Measurements from ENCODE around the gene CACNA1I. TPM values are rescaled to one million over a fixed set of nuclear protein-coding genes. Genes with fewer than 3 reads are reported as not detected.

The CACNA1I gene
- total RNA-seq, 2 experiments from 2014 or later = 8.4 to 9.3 TPM

GRCh38 chr22:39685336-39686177, 115.0 kb downstream of the CACNA1I start:
- ChIA-PET POLR2A (no interaction called here), CTCF (interaction anchor here (1.2 kb wide), 1 partner anchor 14 kb away, joined by 3 read pairs; no protein-coding TSS in a partner anchor)
- no peak overlapping the region for H3K27ac Mint-ChIP-seq
- H3K27me3 Mint-ChIP-seq = peaks cover 19% of the 10 kb centered on the region
- H3K4me3 Mint-ChIP-seq = no peak overlapping the region
- H3K4me1 Mint-ChIP-seq = no peaks in the 10 kb centered on the region
- no peak for DNase-seq
- H3K36me3 Mint-ChIP-seq (ENCODE audit: low read depth) = peaks cover 12% of the 10 kb centered on the region
- no peaks in the 10 kb centered on the region for H3K9me3 Mint-ChIP-seq

- peaks cover 12% of the 10 kb centered on the region for H3K36me3 Mint-ChIP-seq (ENCODE audit: low read depth)
- H3K9me3 Mint-ChIP-seq = no peaks in the 10 kb centered on the region
- DNase-seq = no peak
- no peak overlapping the region for H3K4me3 Mint-ChIP-seq
- H3K27me3 Mint-ChIP-seq = peaks cover 22% of the 10 kb centered on the region
- POLR2A ChIA-PET = no interaction called here
- H3K27ac Mint-ChIP-seq = no peak overlapping the region
- H3K4me1 Mint-ChIP-seq = peaks cover 6% of the 10 kb centered on the region
- CTCF ChIA-PET = interaction anchor here (0.6 to 1.2 kb wide), 2 partner anchors 9 to 14 kb away, joined by 3 read pairs; no protein-coding TSS in a partner anchor
These were observed 115.6 kb downstream of the CACNA1I start for GRCh38 chr22:39686178-39686620.

- POLR2A ChIA-PET = no interaction called here
- CTCF ChIA-PET = interaction anchor here (0.6 to 1.2 kb wide), 2 partner anchors 10 to 15 kb away, joined by 3 read pairs; no protein-coding TSS in a partner anchor
- H3K4me1 Mint-ChIP-seq = peaks cover 8% of the 10 kb centered on the region
- peaks cover 25% of the 10 kb centered on the region for H3K27me3 Mint-ChIP-seq
- peaks cover 12% of the 10 kb centered on the region for H3K36me3 Mint-ChIP-seq (ENCODE audit: low read depth)
- DNase-seq = no peak
- H3K27ac Mint-ChIP-seq = no peak overlapping the region
- H3K4me3 Mint-ChIP-seq = no peak overlapping the region
- no peaks in the 10 kb centered on the region for H3K9me3 Mint-ChIP-seq
These were observed 116.4 kb downstream of the CACNA1I start for GRCh38 chr22:39686776-39687525.

DNA sequence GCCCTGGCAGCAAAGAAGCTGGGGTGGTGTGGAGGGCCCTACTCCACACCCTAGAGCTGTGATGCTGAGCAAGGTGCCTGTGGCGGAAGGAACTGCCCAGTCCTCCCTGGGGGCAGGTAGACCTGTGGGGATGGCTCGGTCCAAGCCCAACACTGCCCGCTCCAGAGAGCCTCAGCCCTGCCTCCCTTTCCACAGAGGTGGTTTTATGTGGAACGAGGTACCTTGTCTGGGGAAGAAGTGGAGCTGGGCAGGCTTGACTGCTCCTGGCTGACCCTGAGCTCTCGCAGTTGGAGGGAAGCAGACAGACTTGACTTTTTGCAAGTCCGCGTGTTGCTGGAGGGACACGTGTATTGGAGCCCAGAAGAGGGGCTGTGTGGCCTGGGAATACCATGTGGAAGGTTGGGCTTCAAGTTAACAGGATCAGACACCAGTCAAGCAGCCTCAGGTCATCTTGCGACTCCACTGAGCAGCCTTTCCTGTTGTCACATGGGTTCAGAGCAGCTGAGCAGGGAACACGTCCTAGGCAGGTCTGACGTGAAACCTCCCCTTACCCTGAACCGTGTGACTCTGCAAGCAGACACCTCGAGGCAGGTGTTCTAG, 117.7 kb downstream of the CACNA1I start:
- Mint-ChIP-seq H3K27ac (no peak overlapping the region), H3K36me3 (ENCODE audit: low read depth) (peaks cover 2% of the 10 kb centered on the region)

GRCh38 chr22:39689421-39689820, 118.9 kb downstream of the CACNA1I start:
- Mint-ChIP-seq H3K4me1 (peaks cover 8% of the 10 kb centered on the region), H3K27ac (no peak overlapping the region), H3K9me3 (no peaks in the 10 kb centered on the region), H3K4me3 (no peak overlapping the region), H3K27me3 (peaks cover 31% of the 10 kb centered on the region), H3K36me3 (ENCODE audit: low read depth) (peaks cover 2% of the 10 kb centered on the region)
- ChIA-PET POLR2A (no interaction called here), CTCF (interaction anchor here (0.9 kb wide), 1 partner anchor 175 kb away, joined by 4 read pairs; no protein-coding TSS in a partner anchor)
- DNase-seq = no peak

More for the DNA sequence above, 117.7 kb downstream of the CACNA1I start:
- DNase-seq = no peak
- Mint-ChIP-seq H3K27me3 (peaks cover 33% of the 10 kb centered on the region), H3K9me3 (no peaks in the 10 kb centered on the region), H3K4me3 (no peak overlapping the region), H3K4me1 (peaks cover 8% of the 10 kb centered on the region)
- ChIA-PET CTCF (interaction anchor here (1.0 to 1.4 kb wide), 3 partner anchors 13 to 337 kb away, joined by 3 to 4 read pairs (median 3); no protein-coding TSS in a partner anchor), POLR2A (no interaction called here)

DNA sequence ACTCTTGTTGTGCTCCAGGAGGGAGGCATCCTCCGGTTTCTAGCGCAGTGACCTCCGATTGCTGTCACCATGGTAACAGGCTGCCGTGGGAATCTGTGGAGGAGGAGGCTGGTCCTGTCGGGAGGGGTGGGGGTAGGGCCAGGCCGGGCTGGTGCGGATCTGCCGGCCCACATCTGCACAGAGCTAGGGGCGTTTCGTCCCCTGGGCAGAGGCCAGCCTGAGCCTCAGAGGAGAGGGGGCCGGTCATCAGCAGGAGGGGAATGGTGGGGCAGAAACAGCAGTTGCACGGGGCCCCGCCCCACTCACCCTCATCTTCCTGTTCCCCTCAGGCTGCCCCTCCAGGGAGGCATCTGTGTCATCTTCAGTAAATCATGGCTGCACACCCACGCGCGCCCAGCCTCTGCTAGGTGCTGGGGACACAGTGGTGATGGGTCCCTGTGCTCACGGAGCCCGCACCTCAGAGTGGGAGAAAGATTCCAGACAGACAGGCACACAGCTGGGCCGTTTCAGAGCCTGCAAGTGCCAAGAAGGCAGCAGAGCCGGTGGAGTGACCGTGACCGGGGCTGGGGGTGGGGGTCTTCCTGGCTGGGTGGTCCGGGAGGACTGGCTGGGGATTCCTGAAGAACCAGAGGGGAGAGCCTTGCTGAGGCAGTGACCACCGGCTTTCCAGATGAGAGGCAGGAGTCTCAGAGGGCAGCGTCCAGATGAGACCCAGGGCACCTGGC, 120.5 kb downstream of the CACNA1I start:
- no peak for DNase-seq
- Mint-ChIP-seq H3K27ac (no peak overlapping the region), H3K4me3 (no peak overlapping the region), H3K27me3 (peaks cover 30% of the 10 kb centered on the region), H3K4me1 (peaks cover 8% of the 10 kb centered on the region), H3K36me3 (ENCODE audit: low read depth) (no peaks in the 10 kb centered on the region), H3K9me3 (no peaks in the 10 kb centered on the region)
- ChIA-PET POLR2A (no interaction called here), CTCF (no interaction called here)

DNA sequence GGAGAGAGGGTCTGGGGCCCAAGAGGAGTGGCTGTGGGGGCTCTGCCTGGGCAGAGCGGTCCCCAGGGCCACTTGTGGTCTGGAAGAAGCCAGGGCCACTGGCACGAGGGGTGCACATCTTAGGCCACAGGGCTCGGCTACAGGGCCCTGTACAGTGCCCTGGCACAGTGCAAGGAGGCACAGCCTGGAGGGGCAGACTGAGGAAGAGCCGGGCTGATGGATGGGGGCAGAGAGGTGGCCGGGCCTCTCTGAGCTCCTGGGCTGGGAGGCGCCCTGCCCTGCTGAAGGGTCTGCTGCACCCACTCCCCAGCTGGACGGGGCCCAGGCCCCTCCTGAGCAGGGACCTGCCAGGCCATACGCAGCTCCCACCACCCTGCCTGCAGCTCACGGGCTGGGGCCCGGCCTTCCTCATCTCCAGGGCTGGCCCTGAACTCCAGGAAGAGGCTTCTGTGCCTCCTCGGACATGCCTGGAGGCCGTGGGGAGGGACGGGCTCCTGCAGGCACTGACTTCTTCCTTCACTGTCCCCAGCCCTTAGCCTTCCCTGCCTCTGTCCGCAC, 123.5 kb downstream of the CACNA1I start:
- POLR2A ChIA-PET = no interaction called here

DNA sequence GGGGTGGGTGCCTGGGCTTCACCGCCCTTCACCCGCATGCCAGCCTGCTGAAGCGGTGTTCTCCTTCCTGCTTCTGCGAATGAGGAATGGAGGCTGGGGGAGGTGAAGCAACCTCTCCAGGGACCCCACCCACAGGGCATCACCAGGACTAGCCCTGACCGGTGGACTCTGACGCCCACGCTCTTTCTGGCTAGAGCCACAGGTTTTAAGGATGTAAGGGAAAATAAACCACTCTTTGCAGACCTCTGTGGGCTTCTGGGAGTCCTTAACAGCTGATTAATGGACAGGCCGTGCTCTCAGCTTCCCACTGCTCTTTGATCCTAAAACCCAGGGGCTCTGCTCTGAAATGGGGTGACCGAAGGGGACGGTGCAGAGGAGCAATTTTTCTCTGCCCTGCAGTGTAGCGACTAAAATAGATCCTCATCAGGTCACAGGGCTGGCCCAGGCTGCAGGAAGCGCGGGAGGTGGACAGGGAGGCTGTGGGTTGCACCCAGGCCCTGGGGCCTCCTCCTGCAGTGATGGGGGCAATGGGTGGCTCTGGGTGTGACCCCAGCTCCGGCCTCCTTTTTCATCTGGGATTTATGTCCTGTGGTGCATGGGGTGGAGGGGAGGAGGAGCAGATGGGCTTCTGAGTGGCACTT, 127.4 kb downstream of the CACNA1I start:
- CTCF ChIA-PET = no interaction called here
- no peak overlapping the region for H3K4me3 Mint-ChIP-seq
- H3K27ac Mint-ChIP-seq = no peak overlapping the region
- no peaks in the 10 kb centered on the region for H3K9me3 Mint-ChIP-seq
- no peaks in the 10 kb centered on the region for H3K36me3 Mint-ChIP-seq (ENCODE audit: low read depth)
- POLR2A ChIA-PET = interaction anchor here (0.7 kb wide), 1 partner anchor 327 kb away, joined by 3 read pairs; no protein-coding TSS in a partner anchor
- peaks cover 7% of the 10 kb centered on the region for H3K27me3 Mint-ChIP-seq
- DNase-seq = no peak
- no peaks in the 10 kb centered on the region for H3K4me1 Mint-ChIP-seq

More for the DNA sequence above, 123.5 kb downstream of the CACNA1I start:
- CTCF ChIA-PET = no interaction called here
- Mint-ChIP-seq H3K36me3 (ENCODE audit: low read depth) (no peaks in the 10 kb centered on the region), H3K4me1 (peaks cover 8% of the 10 kb centered on the region), H3K27me3 (peaks cover 21% of the 10 kb centered on the region), H3K27ac (no peak overlapping the region), H3K9me3 (no peaks in the 10 kb centered on the region), H3K4me3 (no peak overlapping the region)
- no peak for DNase-seq

DNA sequence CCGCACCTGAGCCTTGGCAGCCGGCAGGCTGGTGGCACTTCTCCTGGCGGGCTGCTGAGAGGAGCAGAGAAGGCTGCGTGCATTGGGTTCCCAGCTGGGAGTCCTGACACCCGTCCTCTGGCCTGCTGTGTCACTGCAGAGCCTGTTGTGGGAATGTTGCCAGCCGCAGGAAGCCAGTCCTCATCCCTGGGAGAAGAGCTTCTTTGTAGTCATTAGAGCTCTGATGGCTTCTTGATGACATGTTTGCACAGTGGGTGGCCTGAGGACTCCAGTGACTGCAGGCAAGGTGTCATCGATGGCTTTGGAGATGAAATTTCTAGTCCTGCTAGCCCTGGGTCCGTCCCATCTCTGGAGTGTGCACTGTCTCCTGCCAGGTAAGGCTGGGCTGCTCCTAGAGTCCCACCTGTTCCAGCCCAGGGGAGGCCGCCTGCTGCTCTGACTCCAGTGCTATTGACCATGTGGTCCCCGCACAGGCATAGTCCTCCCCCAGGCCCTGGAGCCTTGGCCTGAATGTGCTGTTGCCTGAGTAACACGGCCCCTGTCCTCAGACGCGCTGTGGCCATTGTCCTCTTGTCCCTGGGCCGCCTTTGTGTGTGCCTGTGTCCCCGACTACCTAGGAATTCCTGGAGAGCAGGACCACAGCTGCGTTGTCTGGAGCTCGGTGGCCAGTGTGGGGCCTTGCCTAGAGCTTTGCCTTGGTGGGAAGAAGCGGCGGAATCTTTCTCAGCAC, 129.2 kb downstream of the CACNA1I start:
- POLR2A ChIA-PET = no interaction called here

DNA sequence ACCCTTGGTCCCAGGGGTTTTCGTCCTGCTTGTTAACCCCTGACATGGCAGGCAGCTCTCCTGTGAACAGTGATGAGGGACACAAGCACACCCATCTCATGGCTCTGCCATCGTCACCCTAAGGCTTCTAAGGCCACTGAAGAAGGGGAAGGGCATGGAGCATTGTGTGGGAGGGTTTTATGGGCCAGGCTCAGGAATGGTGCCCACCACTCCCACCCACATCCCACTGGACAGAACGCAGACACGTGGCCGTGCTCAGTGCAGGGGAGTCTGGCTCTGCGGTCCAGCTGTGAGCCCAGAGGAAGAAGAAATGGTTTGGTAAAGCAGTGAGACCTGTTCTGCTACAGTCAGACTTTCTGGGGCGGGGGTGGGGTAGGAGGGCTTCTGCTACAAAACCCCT, 130.0 kb downstream of the CACNA1I start:
- H3K9me3 Mint-ChIP-seq = no peaks in the 10 kb centered on the region
- H3K36me3 Mint-ChIP-seq (ENCODE audit: low read depth) = no peaks in the 10 kb centered on the region
- H3K4me3 Mint-ChIP-seq = no peak overlapping the region
- H3K4me1 Mint-ChIP-seq = no peaks in the 10 kb centered on the region
- DNase-seq = no peak
- H3K27me3 Mint-ChIP-seq = peaks cover 3% of the 10 kb centered on the region
- POLR2A ChIA-PET = no interaction called here
- CTCF ChIA-PET = interaction anchor here (1.0 kb wide), 1 partner anchor 12 kb away, joined by 3 read pairs; no protein-coding TSS in a partner anchor
- no peak overlapping the region for H3K27ac Mint-ChIP-seq

More for the DNA sequence above, 129.2 kb downstream of the CACNA1I start:
- Mint-ChIP-seq H3K4me3 (no peak overlapping the region), H3K27ac (no peak overlapping the region), H3K27me3 (peaks cover 3% of the 10 kb centered on the region), H3K9me3 (no peaks in the 10 kb centered on the region), H3K4me1 (no peaks in the 10 kb centered on the region), H3K36me3 (ENCODE audit: low read depth) (no peaks in the 10 kb centered on the region)
- DNase-seq = no peak
- CTCF ChIA-PET = no interaction called here

GRCh38 chr22:39703091-39703490, 132.5 kb downstream of the CACNA1I start:
- no peaks in the 10 kb centered on the region for H3K9me3 Mint-ChIP-seq
- no peak overlapping the region for H3K27ac Mint-ChIP-seq
- no peak overlapping the region for H3K4me3 Mint-ChIP-seq
- no peaks in the 10 kb centered on the region for H3K36me3 Mint-ChIP-seq (ENCODE audit: low read depth)
- ChIA-PET CTCF (interaction anchor here (0.8 kb wide), 1 partner anchor 23 kb away, joined by 3 read pairs; no protein-coding TSS in a partner anchor), POLR2A (no interaction called here)
- H3K27me3 Mint-ChIP-seq = no peaks in the 10 kb centered on the region
- no peaks in the 10 kb centered on the region for H3K4me1 Mint-ChIP-seq
- DNase-seq = no peak
